HFFc6 (cell line): ENCODE measurements around the gene ABHD3. TPM values are rescaled to one million over a fixed set of nuclear protein-coding genes. Genes with fewer than 3 reads are reported as not detected.

Experiments
- DNase-seq: peaks from one replicate; pipeline ENCODE4 v3.0.0-alpha.2; 2018
- H3K27ac Mint-ChIP-seq: 2 replicates; pipeline ENCODE4 v1.8.0; 2020; ENCODE audit warnings: mild to moderate bottlenecking, mixed read lengths
- H3K27me3 Mint-ChIP-seq: 2 replicates; pipeline ENCODE4 v1.8.0; 2021; ENCODE audit warnings: mild to moderate bottlenecking, moderate library complexity, mixed read lengths; ENCODE audit not compliant: insufficient read depth
- H3K36me3 Mint-ChIP-seq: 2 replicates; pipeline ENCODE4 v1.8.0; 2021; ENCODE audit warnings: low read depth, mixed read lengths
- H3K4me1 Mint-ChIP-seq: 2 replicates; pipeline ENCODE4 v1.8.0; 2020; ENCODE audit warnings: low read depth, mixed read lengths
- H3K4me3 Mint-ChIP-seq: 2 replicates; pipeline ENCODE4 v1.8.0; 2020; ENCODE audit warnings: mild to moderate bottlenecking, moderate library complexity, mixed read lengths
- H3K9me3 Mint-ChIP-seq: 2 replicates; pipeline ENCODE4 v1.8.0; 2020; ENCODE audit warnings: mild to moderate bottlenecking, mixed read lengths
- CTCF ChIP-seq: fragments of 200-600 bp; sonication (generic); IDR thresholded peaks from 2 replicates; pipeline ENCODE4 v1.5.0; 2021; ENCODE audit warnings: antibody characterized with exemption, mild to moderate bottlenecking
- long read RNA-seq: library from polyadenylated mRNA; unstranded; transcript quantifications from one replicate; pipeline ENCODE4 v2.0.0, GENCODE V29; 2019
- total RNA-seq, 6 experiments: library from RNA; stranded (reverse); fragmentation: NEBNext Ultra II Directional; extraction: Animal tissue kit (Norgen Biotek cat#: 25700); gene quantifications; 2 replicates in 1 of 6; 3 replicates in 5 of 6; pipeline ENCODE4 v1.2.3, GENCODE V29; 2021

ABHD3 gene
- 1 to 10 TPM; 2.8 to 7.2 (median 4.7) TPM for total RNA-seq
- long read RNA-seq, partial matches to known transcripts = 1 of 4 reads
- long read RNA-seq, other reads (novel, unspliced or antisense) = 1 of 4 reads

GRCh38 chr18:21704603-21705364, at the start of gene ABHD3:
ABHD3 (minus strand) TSS chr18:21704774; CDS start chr18:21704665, 109 bp downstream.
- peak; percentile 72 for TF ChIP-seq CTCF

GRCh38 chr18:21747764-21748693, 43.5 kb upstream of the ABHD3 start:
- Mint-ChIP-seq H3K9me3 (no peaks in the 10 kb centered on the region), H3K36me3 (peaks cover 5% of the 10 kb centered on the region), H3K27me3 (no peaks in the 10 kb centered on the region; the same call in 1 of the 2 replicates), H3K4me1 (peaks cover 25% of the 10 kb centered on the region), H3K4me3 (no peak overlapping the region), H3K27ac (no peak overlapping the region; the same call in 1 of the 2 replicates)
- DNase-seq = no peak
- no peak for TF ChIP-seq CTCF

More at GRCh38 chr18:21704603-21705364, at the start of gene ABHD3:
- peak within 1 kb of the TSS; percentile 94 for H3K4me3 Mint-ChIP-seq
- peak; percentile 84 for DNase-seq
- H3K36me3 Mint-ChIP-seq = no peaks in the 10 kb centered on the region
- H3K9me3 Mint-ChIP-seq = no peaks in the 10 kb centered on the region
- peak within 1 kb of the TSS; percentile 89 for H3K27ac Mint-ChIP-seq
- H3K4me1 Mint-ChIP-seq = peaks cover 26% of the 10 kb centered on the region
- peaks cover 3% of the 10 kb centered on the region for H3K27me3 Mint-ChIP-seq

GRCh38 chr18:21747268-21747667, 42.7 kb upstream of the ABHD3 start:
- H3K27ac Mint-ChIP-seq = no peak overlapping the region; the same call in 1 of the 2 replicates
- peaks cover 7% of the 10 kb centered on the region for H3K36me3 Mint-ChIP-seq
- H3K4me1 Mint-ChIP-seq = peaks cover 33% of the 10 kb centered on the region
- TF ChIP-seq CTCF = no peak
- no peaks in the 10 kb centered on the region for H3K9me3 Mint-ChIP-seq
- no peaks in the 10 kb centered on the region; the same call in 1 of the 2 replicates for H3K27me3 Mint-ChIP-seq
- H3K4me3 Mint-ChIP-seq = no peak overlapping the region
- DNase-seq = no peak

- no peak for DNase-seq
- TF ChIP-seq CTCF = 0 out of 2 replicates have a peak, but pooled peaks have one; percentile 8
- H3K36me3 Mint-ChIP-seq = peaks cover 7% of the 10 kb centered on the region
- peaks cover 38% of the 10 kb centered on the region for H3K4me1 Mint-ChIP-seq
- no peaks in the 10 kb centered on the region for H3K9me3 Mint-ChIP-seq
- no peak overlapping the region for H3K4me3 Mint-ChIP-seq
- no peak overlapping the region for H3K27ac Mint-ChIP-seq
- no peaks in the 10 kb centered on the region; the same call in 1 of the 2 replicates for H3K27me3 Mint-ChIP-seq
Measured at GRCh38 chr18:21745231-21745630, 40.7 kb upstream of the ABHD3 start.

GRCh38 chr18:21743166-21743832, 38.7 kb upstream of the ABHD3 start:
- peaks cover 8% of the 10 kb centered on the region for H3K36me3 Mint-ChIP-seq
- peak overlapping the region; percentile 34 for H3K4me3 Mint-ChIP-seq
- peak overlapping the region; percentile 45; the same call in 1 of the 2 replicates for H3K27ac Mint-ChIP-seq
- peaks cover under 1% of the 10 kb centered on the region; the same call in 1 of the 2 replicates for H3K27me3 Mint-ChIP-seq
- no peak for TF ChIP-seq CTCF
- H3K4me1 Mint-ChIP-seq = peaks cover 45% of the 10 kb centered on the region
- no peaks in the 10 kb centered on the region for H3K9me3 Mint-ChIP-seq
- DNase-seq = no peak
